Sigmoid colon (tissue), 7 donors: ENCODE data around the gene MECP2. TPM values are rescaled to one million over a fixed set of nuclear protein-coding genes. Genes with fewer than 3 reads are reported as not detected.
A peak's percentile ranks its signal among the peaks of the same experiment; 100 is the strongest.

Experiments
- DNase-seq: peaks from one replicate; pipeline ENCODE4 v3.0.0-alpha.2; 2019
- H3K27ac ChIP-seq, 4 donors: fragments of 200-600 bp; sonication (generic); one replicate each; pipeline ENCODE4 v1.5.1; 2016 to 2019; ENCODE audit warnings: mild to moderate bottlenecking in 1 of 4
- H3K27me3 ChIP-seq, 3 donors: fragments of 200-600 bp; sonication (generic); one replicate each; pipeline ENCODE4 v1.5.1; 2019; ENCODE audit warnings: mild to moderate bottlenecking in 1 of 3
- H3K36me3 ChIP-seq, 4 donors: fragments of 200-600 bp; sonication (generic); one replicate each; pipeline ENCODE4 v1.5.1; 2016 to 2019
- H3K4me1 ChIP-seq, 4 donors: fragments of 200-600 bp; sonication (generic); one replicate each; pipeline ENCODE4 v1.5.1; 2017 to 2019
- H3K4me3 ChIP-seq, 4 donors: fragments of 200-600 bp; sonication (generic); one replicate each; pipeline ENCODE4 v1.5.1; 2017 to 2019; ENCODE audit warnings: mild to moderate bottlenecking in 2 of 4, moderate library complexity in 1 of 4
- H3K9me3 ChIP-seq, 4 donors: fragments of 200-600 bp in 3 of 4; sonication (generic) in 3 of 4; one replicate each; pipeline versions ENCODE4 v1.5.1 to v1.6.1; 2013 to 2019
- CTCF ChIP-seq, 4 experiments: fragments of 450-650 bp in 3 of 4; fragments of 200-600 bp in 1 of 4; IDR thresholded peaks; one replicate each; pipeline ENCODE4 v1.5.1; 2016 to 2019; ENCODE audit warnings: antibody characterized with exemption in 4 of 4, mild to moderate bottlenecking in 3 of 4, moderate library complexity in 2 of 4
- EP300 ChIP-seq, 4 donors: sonication (generic); formaldehyde crosslinking; IDR thresholded peaks; one replicate each; pipeline ENCODE4 v1.6.1; 2017; ENCODE audit warnings: antibody characterized with exemption in 4 of 4
- POLR2A ChIP-seq, 2 donors: fragments of 450-650 bp; IDR thresholded peaks; one replicate each; pipeline ENCODE4 v1.6.1; 2016; ENCODE audit warnings: antibody characterized with exemption in 2 of 2, mild to moderate bottlenecking in 2 of 2, moderate library complexity in 2 of 2
- POLR2AphosphoS5 ChIP-seq, 4 donors: sonication (generic); formaldehyde crosslinking; IDR thresholded peaks; one replicate each; pipeline ENCODE4 v1.6.1; 2017; ENCODE audit warnings: antibody characterized with exemption in 4 of 4
- WGBS, 2 donors: extraction: QIAGEN DNeasy Blood & Tissue Kit; methylation state at CpG; one replicate each; pipeline ENCODE4 v1.1.7; 2013; 5-methylcytosine and 5-hydroxymethylcytosine counted together
- intact Hi-C: fragments of 100-400 bp; cut with DNase I; formaldehyde crosslinking; loops from one replicate; pipeline ENCODE4 v1.15.1; 2023
- polyA plus RNA-seq, 3 donors: library from polyadenylated mRNA; stranded (reverse); fragments of 200-250 nt; gene quantifications; one replicate each; pipeline ENCODE4 v1.2.3, GENCODE V29; 2013
- small RNA-seq, 3 donors: library from RNA; depleted of rRNA; stranded (forward); fragments of <200 nt; gene quantifications; one replicate each; pipeline ENCODE3, GENCODE V24; 2016
- total RNA-seq, 4 donors: library from RNA; depleted of rRNA; stranded (reverse); fragments of >200 nt; gene quantifications; one replicate each; pipeline ENCODE4 v1.1.0, GENCODE V29; 2016
- donor health status: healthy with polysubstance abuse.
- donor health status: Bipolar disorder and iron deficiency.
- donor health status: healthy.

MECP2 gene
- total and polyA plus RNA-seq, 7 donors: 14.4 to 57.9 (median 43.9) TPM

- TF ChIP-seq POLR2A (IDR thresholded peaks at IDR 0.05) (no peak), CTCF (IDR thresholded peaks at IDR 0.05) (no peak)
- Histone ChIP-seq H3K27me3 (no peaks in the 10 kb centered on the region), H3K4me3 (no peak overlapping the region), H3K36me3 (no peaks in the 10 kb centered on the region), H3K9me3 (no peaks in the 10 kb centered on the region), H3K4me1 (peaks cover 0 to 24% (median 17%) of the 10 kb centered on the region in 4 donors), H3K27ac (peak overlapping the region; percentile 97 to 98 (median 98))
- DNase-seq: no peak
- intact Hi-C loops: no loop called here
- 52 to 66% methylated on average over 14 of the region's 14 CpGs for WGBS, 2 donors
These were observed 123.4 kb downstream of the MECP2 start for GRCh38 chrX:153974003-153974725.

GRCh38 chrX:153973127-153974002, 124.2 kb downstream of the MECP2 start:
- WGBS, 2 donors: 36 to 40% methylated on average over 20 of the region's 20 CpGs
- peak overlapping the region; percentile 97 to 98 (median 98) for H3K27ac ChIP-seq
- peak overlapping the region; percentile 35 to 78 (median 74) for H3K4me3 ChIP-seq
- H3K27me3 ChIP-seq: peaks cover 0 to 5% (median 0%) of the 10 kb centered on the region in 3 donors
- TF ChIP-seq POLR2A (IDR thresholded peaks at IDR 0.05) (no peak), POLR2AphosphoS5 (IDR thresholded peaks at IDR 0.05) (no peak), EP300 (IDR thresholded peaks at IDR 0.05) (no peak), CTCF (IDR thresholded peaks at IDR 0.05) (no peak)
- H3K36me3 ChIP-seq: no peaks in the 10 kb centered on the region
- DNase-seq: no peak
- H3K4me1 ChIP-seq: peaks cover 0 to 32% (median 25%) of the 10 kb centered on the region in 4 donors
- intact Hi-C loops: no loop called here
- no peaks in the 10 kb centered on the region for H3K9me3 ChIP-seq

- WGBS, 2 donors: 0% methylated on average over 103 of the region's 103 CpGs
- intact Hi-C loops: no loop called here
- no peak for TF ChIP-seq EP300 (IDR thresholded peaks at IDR 0.05)
- TF ChIP-seq POLR2A (IDR thresholded peaks at IDR 0.05): no peak
- TF ChIP-seq POLR2AphosphoS5 (IDR thresholded peaks at IDR 0.05): peak; percentile 56 to 76 (median 60)
- TF ChIP-seq CTCF (IDR thresholded peaks at IDR 0.05): no peak
- Histone ChIP-seq H3K4me1 (peaks cover 0 to 40% (median 33%) of the 10 kb centered on the region in 4 donors), H3K27ac (peak within 1 kb of the TSS; percentile 97 to 98 (median 98)), H3K36me3 (no peaks in the 10 kb centered on the region), H3K9me3 (no peaks in the 10 kb centered on the region), H3K27me3 (peaks cover 0 to 5% (median 0%) of the 10 kb centered on the region in 3 donors), H3K4me3 (peak within 1 kb of the TSS; percentile 55 to 78 (median 74))
- DNase-seq: peak; percentile 94
These were observed 125.0 kb downstream of the MECP2 start, which contains the start of gene TMEM187 for GRCh38 chrX:153972368-153973126. TMEM187 (plus strand) TSS chrX:153972754; CDS start chrX:153982063, 9,309 bp downstream.

Small RNA genes within 50 kb of the gene (small RNA-seq; reads per million reads assigned to genes)
- 0 reads per million in 3 donors for gene MIR3202-1

Other genes with a start within 250 kb of the MECP2 start
- 10 to 100 TPM in 3 of 4 donors, 1 to 10 TPM in 1; 6.6 to 30.2 (median 23.1) TPM for gene L1CAM, start 211.5 kb downstream of the MECP2 start, total RNA-seq
- 10 to 100 TPM in 1 of 3 donors, 1 to 10 TPM in 1, not detected in 1; 2.4 to 10.5 TPM for gene L1CAM, start 211.5 kb downstream of the MECP2 start, polyA plus RNA-seq
- 1 to 10 TPM; 1.1 to 2.2 (median 1.3) TPM for gene AVPR2, start 193.0 kb downstream of the MECP2 start, total RNA-seq
- 1 to 10 TPM in 1 of 3 donors, not detected in 2; 1.1 TPM for gene AVPR2, start 193.0 kb downstream of the MECP2 start, polyA plus RNA-seq
- gene ARHGAP4, start 171.5 kb downstream of the MECP2 start, total RNA-seq: 10 to 100 TPM; 12.4 to 27.4 (median 16.3) TPM
- gene ARHGAP4, start 171.5 kb downstream of the MECP2 start, polyA plus RNA-seq: 100 to 1,000 TPM in 1 of 3 donors, 10 to 100 TPM in 1, 1 to 10 TPM in 1; 8.4 to 122 (median 17.3) TPM
- 100 to 1,000 TPM in 1 of 4 donors, 10 to 100 TPM in 3; 57.4 to 113 (median 79.2) TPM for gene NAA10, start 162.7 kb downstream of the MECP2 start, total RNA-seq
- 100 to 1,000 TPM in 1 of 3 donors, 10 to 100 TPM in 2; 78.6 to 128 (median 84.7) TPM for gene NAA10, start 162.7 kb downstream of the MECP2 start, polyA plus RNA-seq
- 10 to 100 TPM in 3 of 4 donors, 1 to 10 TPM in 1; 9.8 to 16.8 (median 13.1) TPM for gene RENBP, start 153.1 kb downstream of the MECP2 start, total RNA-seq
- 10 to 100 TPM; 10.2 to 15.1 (median 15.0) TPM for gene RENBP, start 153.1 kb downstream of the MECP2 start, polyA plus RNA-seq
- 10 to 100 TPM; 23.5 to 57.3 (median 30.2) TPM for gene HCFC1, start 125.9 kb downstream of the MECP2 start, total RNA-seq
- 10 to 100 TPM in 1 of 3 donors, 1 to 10 TPM in 2; 7.4 to 34.4 (median 8.4) TPM for gene HCFC1, start 125.9 kb downstream of the MECP2 start, polyA plus RNA-seq
- 1 to 10 TPM; 3.5 to 8.6 (median 4.4) TPM for gene TMEM187, start 125.0 kb downstream of the MECP2 start, total RNA-seq
- 1 to 10 TPM; 3.6 to 9.3 (median 3.7) TPM for gene TMEM187, start 125.0 kb downstream of the MECP2 start, polyA plus RNA-seq
- 10 to 100 TPM; 26.8 to 41.7 (median 37.3) TPM for gene IRAK1, start 77.8 kb downstream of the MECP2 start, total RNA-seq
- gene IRAK1, start 77.8 kb downstream of the MECP2 start, polyA plus RNA-seq: 100 to 1,000 TPM in 1 of 3 donors, 10 to 100 TPM in 2; 67.7 to 103 (median 70.3) TPM
- gene OPN1LW, start 46.5 kb upstream of the MECP2 start, total RNA-seq: not detected
- not detected for gene OPN1LW, start 46.5 kb upstream of the MECP2 start, polyA plus RNA-seq
- not detected for gene OPN1MW, start 84.9 kb upstream of the MECP2 start, total RNA-seq
- not detected for gene OPN1MW, start 84.9 kb upstream of the MECP2 start, polyA plus RNA-seq
- not detected for gene OPN1MW2, start 122.0 kb upstream of the MECP2 start, total RNA-seq
- not detected for gene OPN1MW2, start 122.0 kb upstream of the MECP2 start, polyA plus RNA-seq
- gene OPN1MW3, start 159.9 kb upstream of the MECP2 start, total RNA-seq: under 1 TPM in 1 of 4 donors, not detected in 3; 0.54 TPM
- not detected for gene OPN1MW3, start 159.9 kb upstream of the MECP2 start, polyA plus RNA-seq
- not detected for gene TEX28, start 197.4 kb upstream of the MECP2 start, total RNA-seq
- gene TEX28, start 197.4 kb upstream of the MECP2 start, polyA plus RNA-seq: not detected
- gene TKTL1, start 198.1 kb upstream of the MECP2 start, total RNA-seq: under 1 TPM in 1 of 4 donors, not detected in 3; under 0.01 TPM
- under 1 TPM in 1 of 3 donors, not detected in 2; 0.31 TPM for gene TKTL1, start 198.1 kb upstream of the MECP2 start, polyA plus RNA-seq